Measurements from ENCODE around the gene CBX8. TPM values are rescaled to one million over a fixed set of nuclear protein-coding genes. Genes with fewer than 3 reads are reported as not detected.

Gene CBX8
- total and polyA plus RNA-seq, 2 of the 13 experiments (the other 11 are each of a cell fraction or from before 2014, with no cell fraction given) = 0.34 to 12.6 TPM

DNA sequence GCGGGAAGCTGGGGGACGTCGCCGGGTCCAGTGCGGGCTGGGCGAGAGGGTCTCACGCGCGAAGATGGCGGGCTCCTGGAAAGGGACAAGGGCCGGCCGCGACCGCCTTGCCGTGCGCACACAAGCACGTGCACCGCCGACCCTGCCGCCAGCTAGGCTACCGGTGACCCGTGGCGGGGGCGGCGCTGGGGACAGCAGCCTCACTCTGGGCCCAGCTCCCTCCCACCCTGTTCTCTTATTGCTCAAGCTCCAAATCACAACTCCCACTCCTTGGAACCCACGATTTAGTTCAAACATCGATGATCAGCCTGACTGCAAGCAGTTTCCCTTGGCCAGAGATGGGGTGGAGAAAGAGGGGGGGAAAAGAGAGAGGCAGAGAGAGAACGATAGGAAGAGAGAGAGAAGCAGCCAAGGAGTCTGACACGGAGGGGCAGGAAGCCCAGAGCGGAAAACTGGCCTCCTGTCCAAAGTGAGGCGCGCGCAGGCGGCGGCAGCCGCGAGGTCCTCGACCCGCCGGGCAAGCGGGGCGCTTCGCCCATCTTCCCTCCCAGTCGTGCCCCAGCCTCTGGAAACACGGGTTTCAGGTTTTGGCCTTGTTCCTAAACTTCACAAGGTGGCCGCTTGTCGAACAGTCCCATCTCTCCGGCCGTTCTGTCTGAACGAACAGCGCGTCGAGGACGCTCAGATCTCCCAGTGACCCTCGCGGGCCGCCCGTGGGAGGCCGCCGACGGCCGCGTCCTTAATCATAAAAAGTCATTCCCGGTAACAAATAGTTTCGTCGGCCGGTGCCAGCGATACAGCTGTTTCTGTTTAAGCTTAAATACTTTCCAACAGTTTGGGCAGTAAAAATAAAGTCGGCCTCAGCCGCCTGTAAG lies 1.7 kb upstream of the CBX8 start (continued):
- TF ChIP-seq IKZF4 (CRISPR knock-in tag; IDR thresholded peaks at IDR 0.05; ENCODE audit: borderline replicate concordance, low read depth, not compliant biosample characterization) = peak; percentile 23
- 0 out of 2 replicates have a peak, but pooled peaks have one; percentile 44 for TF ChIP-seq ZFP41 (CRISPR knock-in tag; IDR thresholded peaks at IDR 0.05; ENCODE audit: borderline replicate concordance)
- peak; percentile 69; the same call in 1 of the 2 replicates for TF ChIP-seq EEA1 (CRISPR knock-in tag; IDR thresholded peaks at IDR 0.05; ENCODE audit: borderline replicate concordance)
- no peak for TF ChIP-seq KAT2B (IDR thresholded peaks at IDR 0.05; ENCODE audit: borderline replicate concordance, low read depth, low read length)
- TF ChIP-seq ZNF670 (CRISPR knock-in tag; IDR thresholded peaks at IDR 0.05; ENCODE audit: borderline replicate concordance) = 0 out of 2 replicates have a peak, but pooled peaks have one; percentile 22
- TF ChIP-seq, protein P1, sequence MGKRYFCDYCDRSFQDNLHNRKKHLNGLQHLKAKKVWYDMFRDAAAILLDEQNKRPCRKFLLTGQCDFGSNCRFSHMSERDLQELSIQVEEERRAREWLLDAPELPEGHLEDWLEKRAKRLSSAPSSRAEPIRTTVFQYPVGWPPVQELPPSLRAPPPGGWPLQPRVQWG (CRISPR knock-in tag; IDR thresholded peaks at IDR 0.05; ENCODE audit: borderline replicate concordance, low read depth) = no peak
- TF ChIP-seq ZSCAN25 (CRISPR knock-in tag; IDR thresholded peaks at IDR 0.05) = no peak; the same call in 1 of the 2 replicates
- peak; percentile 76; the same call in 1 of the 2 replicates for TF ChIP-seq ZNF546 (CRISPR knock-in tag; conservative IDR thresholded peaks at IDR 0.05)
- no peak for TF ChIP-seq HMGA1 (CRISPR knock-in tag; conservative IDR thresholded peaks at IDR 0.05)
- TF ChIP-seq, protein P2, sequence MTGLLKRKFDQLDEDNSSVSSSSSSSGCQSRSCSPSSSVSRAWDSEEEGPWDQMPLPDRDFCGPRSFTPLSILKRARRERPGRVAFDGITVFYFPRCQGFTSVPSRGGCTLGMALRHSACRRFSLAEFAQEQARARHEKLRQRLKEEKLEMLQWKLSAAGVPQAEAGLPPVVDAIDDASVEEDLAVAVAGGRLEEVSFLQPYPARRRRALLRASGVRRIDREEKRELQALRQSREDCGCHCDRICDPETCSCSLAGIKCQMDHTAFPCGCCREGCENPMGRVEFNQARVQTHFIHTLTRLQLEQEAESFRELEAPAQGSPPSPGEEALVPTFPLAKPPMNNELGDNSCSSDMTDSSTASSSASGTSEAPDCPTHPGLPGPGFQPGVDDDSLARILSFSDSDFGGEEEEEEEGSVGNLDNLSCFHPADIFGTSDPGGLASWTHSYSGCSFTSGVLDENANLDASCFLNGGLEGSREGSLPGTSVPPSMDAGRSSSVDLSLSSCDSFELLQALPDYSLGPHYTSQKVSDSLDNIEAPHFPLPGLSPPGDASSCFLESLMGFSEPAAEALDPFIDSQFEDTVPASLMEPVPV (CRISPR knock-in tag; IDR thresholded peaks at IDR 0.05) = peak; percentile 9; the same call in 1 of the 2 replicates
- peak; percentile 95 for TF ChIP-seq ZBTB38 (CRISPR knock-in tag; IDR thresholded peaks at IDR 0.05)
- TF ChIP-seq, protein P3, sequence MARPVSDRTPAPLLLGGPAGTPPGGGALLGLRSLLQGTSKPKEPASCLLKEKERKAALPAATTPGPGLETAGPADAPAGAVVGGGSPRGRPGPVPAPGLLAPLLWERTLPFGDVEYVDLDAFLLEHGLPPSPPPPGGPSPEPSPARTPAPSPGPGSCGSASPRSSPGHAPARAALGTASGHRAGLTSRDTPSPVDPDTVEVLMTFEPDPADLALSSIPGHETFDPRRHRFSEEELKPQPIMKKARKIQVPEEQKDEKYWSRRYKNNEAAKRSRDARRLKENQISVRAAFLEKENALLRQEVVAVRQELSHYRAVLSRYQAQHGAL (CRISPR knock-in tag; IDR thresholded peaks at IDR 0.05; ENCODE audit: not compliant biosample characterization) = peak; percentile 42
- TF ChIP-seq DNMT1 (CRISPR knock-in tag; IDR thresholded peaks at IDR 0.05) = peak; percentile 79; the same call in 1 of the 2 replicates
- TF ChIP-seq, protein P4, sequence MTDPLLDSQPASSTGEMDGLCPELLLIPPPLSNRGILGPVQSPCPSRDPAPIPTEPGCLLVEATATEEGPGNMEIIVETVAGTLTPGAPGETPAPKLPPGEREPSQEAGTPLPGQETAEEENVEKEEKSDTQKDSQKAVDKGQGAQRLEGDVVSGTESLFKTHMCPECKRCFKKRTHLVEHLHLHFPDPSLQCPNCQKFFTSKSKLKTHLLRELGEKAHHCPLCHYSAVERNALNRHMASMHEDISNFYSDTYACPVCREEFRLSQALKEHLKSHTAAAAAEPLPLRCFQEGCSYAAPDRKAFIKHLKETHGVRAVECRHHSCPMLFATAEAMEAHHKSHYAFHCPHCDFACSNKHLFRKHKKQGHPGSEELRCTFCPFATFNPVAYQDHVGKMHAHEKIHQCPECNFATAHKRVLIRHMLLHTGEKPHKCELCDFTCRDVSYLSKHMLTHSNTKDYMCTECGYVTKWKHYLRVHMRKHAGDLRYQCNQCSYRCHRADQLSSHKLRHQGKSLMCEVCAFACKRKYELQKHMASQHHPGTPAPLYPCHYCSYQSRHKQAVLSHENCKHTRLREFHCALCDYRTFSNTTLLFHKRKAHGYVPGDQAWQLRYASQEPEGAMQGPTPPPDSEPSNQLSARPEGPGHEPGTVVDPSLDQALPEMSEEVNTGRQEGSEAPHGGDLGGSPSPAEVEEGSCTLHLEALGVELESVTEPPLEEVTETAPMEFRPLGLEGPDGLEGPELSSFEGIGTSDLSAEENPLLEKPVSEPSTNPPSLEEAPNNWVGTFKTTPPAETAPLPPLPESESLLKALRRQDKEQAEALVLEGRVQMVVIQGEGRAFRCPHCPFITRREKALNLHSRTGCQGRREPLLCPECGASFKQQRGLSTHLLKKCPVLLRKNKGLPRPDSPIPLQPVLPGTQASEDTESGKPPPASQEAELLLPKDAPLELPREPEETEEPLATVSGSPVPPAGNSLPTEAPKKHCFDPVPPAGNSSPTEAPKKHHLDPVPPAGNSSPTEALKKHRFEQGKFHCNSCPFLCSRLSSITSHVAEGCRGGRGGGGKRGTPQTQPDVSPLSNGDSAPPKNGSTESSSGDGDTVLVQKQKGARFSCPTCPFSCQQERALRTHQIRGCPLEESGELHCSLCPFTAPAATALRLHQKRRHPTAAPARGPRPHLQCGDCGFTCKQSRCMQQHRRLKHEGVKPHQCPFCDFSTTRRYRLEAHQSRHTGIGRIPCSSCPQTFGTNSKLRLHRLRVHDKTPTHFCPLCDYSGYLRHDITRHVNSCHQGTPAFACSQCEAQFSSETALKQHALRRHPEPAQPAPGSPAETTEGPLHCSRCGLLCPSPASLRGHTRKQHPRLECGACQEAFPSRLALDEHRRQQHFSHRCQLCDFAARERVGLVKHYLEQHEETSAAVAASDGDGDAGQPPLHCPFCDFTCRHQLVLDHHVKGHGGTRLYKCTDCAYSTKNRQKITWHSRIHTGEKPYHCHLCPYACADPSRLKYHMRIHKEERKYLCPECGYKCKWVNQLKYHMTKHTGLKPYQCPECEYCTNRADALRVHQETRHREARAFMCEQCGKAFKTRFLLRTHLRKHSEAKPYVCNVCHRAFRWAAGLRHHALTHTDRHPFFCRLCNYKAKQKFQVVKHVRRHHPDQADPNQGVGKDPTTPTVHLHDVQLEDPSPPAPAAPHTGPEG (CRISPR knock-in tag; IDR thresholded peaks at IDR 0.05) = peak; percentile 49; the same call in 1 of the 2 replicates

All from HepG2 (cell line).